HPDE6-E6E7 (cell line): ENCODE data around the gene BTBD18.

Source experiments
- DNase-seq: peaks from one replicate; pipeline ENCODE4 v3.0.0; 2011; ENCODE audit warnings: missing footprints; ENCODE audit errors: extremely low spot score

The BTBD18 gene, protein sequence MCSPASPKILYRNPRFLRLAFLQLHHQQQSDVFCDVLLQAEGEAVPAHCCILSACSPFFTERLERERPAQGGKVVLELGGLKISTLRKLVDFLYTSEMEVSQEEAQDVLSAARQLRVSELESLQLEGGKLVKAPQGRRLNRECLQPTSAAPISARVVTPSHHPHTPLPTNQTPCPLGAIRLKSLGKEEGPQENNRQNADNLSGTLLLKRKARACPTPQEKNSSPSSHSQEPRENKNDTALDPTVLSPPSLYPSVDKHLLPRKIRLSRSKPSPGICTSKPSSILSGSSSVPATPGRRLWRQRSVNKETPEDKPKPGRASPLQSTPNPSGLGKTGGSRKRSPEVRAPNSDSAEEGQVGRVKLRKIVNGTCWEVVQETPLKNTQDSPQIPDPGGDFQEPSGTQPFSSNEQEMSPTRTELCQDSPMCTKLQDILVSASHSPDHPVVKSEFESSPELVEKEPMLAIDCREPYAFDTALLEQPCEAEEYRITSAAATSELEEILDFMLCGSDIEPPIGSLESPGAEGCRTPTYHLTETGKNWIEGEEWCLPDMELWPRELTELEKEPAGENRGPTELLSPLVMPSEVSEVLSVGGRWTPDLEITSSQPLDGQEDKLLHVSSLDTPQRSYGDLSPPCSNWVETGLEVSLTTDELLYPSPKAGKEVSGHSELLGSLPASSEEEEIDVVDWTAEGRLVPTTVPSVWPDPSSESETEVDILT

GRCh38 chr11:57751676-57752253 lies at the start of gene BTBD18:
Gene BTBD18 (minus strand): TSS chr11:57751819. CDS start chr11:57751188, 631 bp downstream.
- DNase-seq: peak; percentile 49

GRCh38 chr11:57801183-57801485 lies 49.5 kb upstream of the BTBD18 start:
- no peak for DNase-seq

GRCh38 chr11:57800444-57801182 lies 49.0 kb upstream of the BTBD18 start:
- DNase-seq: peak; percentile 89

- DNase-seq: peak; percentile 91
Observed at GRCh38 chr11:57798905-57799559, 47.4 kb upstream of the BTBD18 start.

GRCh38 chr11:57793351-57794115 lies 41.9 kb upstream of the BTBD18 start:
- no peak for DNase-seq

- DNase-seq: no peak
Observed at GRCh38 chr11:57792870-57793269, 41.3 kb upstream of the BTBD18 start.

DNA sequence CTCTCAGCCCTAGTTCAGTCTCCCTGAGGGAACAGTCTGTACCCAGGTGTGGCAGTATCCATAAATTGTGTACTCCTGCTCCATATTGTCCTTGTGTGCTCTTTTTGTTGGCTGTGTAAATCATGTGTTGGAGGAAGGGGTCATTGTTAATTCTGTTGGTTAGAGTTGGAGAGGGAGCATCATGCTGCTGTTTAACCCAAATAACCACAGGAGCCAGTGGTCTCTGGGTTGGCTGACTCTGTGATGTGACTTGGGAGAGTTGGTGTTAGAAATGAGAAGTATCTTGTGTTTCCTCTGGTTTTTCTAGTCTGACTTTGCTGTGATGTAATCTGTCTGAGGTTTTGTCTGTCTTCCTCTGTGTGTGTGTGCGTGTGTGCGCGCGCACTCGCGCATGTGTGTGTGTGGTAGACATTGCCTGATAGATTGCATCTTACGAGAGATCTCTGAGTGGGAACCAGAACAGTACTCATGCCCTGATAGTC lies 40.5 kb upstream of the BTBD18 start:
- DNase-seq: no peak

DNA sequence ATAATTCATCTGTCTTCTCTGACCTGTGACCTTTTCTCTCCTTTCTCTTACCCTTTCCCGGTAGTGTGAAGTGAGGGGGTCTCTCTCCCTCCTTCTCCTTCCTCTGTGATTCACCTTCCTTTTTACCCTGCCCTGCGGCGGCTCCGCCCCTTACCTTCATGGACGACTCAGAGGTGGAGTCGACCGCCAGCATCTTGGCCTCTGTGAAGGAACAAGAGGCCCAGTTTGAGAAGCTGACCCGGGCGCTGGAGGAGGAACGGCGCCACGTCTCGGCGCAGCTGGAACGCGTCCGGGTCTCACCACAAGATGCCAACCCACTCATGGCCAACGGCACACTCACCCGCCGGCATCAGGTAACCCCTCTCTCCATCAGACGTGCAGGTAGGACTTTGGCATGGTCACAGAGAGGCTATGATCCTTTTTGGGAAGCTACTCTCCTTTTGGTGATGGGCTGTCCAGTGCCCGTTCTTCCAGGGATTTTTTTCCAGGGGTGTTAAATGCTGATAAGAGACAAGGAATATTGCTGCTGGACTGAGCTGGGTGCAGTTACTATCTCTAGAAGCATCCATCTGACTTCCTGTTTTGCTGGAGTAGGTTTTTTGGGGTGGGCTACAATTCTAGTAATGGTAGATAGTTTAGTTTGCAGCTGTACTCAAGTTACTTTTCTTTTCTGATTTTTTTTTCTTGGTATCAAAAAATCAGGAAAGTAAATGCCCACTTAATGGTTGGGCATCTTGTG lies 39.9 kb upstream of the BTBD18 start:
- no peak for DNase-seq

DNA sequence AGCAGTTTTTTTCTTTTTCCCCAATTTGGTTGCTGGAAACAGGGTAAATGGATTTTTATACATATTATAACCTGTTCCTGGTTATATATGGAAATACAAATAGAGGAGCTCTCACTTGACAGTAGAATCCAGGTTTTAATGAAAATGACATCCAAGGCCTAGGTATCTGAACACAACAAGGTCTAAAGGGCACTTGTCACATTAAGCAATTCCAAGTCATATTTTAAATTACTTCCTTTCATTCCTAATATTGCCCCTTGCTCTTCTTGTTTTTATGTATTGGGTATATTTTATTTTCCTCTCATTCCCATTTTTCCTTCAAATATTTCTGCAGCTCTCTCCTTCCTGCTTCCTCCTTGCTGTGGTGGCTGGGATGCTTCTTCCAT lies 37.1 kb upstream of the BTBD18 start:
- DNase-seq: no peak

DNA sequence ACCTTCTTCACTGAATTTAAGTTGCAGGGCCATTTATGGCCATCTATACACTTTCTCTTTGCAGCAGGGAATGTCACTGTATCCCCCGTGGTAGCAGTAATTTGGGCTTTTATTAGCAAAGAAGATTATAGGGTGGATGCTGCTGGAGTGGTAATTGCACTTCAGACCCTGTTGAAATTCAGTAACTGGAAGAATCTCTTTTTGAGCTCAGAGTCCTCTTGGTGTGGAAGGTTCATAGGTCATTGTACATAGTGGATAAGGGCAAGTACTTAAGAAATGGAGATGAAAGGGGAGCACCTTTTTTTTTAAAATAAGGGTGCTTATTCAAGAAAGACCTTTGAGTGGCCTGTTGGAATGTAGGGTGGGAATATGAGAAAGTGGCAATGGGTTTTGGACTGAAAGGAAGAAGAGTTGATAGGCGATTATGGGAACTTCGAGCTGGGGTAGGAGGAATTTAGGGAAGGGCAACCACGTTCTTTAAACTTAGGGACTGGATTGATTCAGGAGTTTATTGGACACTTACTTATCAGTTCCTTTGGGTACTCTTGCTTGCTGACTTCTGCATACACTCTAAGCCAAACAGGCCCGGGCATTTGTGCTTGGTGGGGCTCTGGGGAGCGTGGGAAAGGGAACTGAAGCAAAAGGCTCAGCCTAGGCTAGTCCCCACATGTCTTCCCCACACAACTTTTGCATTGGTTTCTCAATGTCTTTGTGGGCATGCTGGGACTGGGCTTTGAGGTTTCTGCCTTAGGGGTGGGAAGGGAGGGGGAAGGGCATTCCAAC lies 36.5 kb upstream of the BTBD18 start:
- DNase-seq: peak; percentile 93

DNA sequence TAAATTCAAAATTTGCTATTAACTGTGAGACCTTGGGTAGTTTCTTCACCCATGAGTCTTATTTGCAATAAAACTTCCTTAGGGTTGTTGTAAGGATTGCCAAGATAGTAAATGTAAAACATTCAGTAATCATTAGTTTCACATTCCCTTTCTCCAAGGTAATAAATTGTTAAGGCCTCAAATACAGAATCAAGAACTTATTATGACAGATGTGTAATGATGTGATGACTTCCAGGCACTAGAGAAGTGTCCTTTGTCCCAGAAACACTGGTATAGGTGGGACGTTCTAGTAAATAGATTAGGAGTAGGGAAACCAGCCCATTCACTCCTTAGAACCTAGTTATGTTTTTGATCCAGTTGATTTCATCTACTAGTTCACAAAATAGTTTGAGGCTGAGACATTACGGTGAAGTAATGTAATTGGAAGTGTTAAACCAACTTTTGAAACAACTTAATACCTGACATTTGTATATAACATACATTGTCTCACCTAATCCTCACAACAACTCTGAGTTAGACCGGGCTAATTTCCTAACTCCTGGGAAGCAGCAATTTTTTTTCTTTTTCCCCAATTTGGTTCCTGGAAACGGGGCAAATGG lies 35.5 kb upstream of the BTBD18 start:
- no peak for DNase-seq

DNA sequence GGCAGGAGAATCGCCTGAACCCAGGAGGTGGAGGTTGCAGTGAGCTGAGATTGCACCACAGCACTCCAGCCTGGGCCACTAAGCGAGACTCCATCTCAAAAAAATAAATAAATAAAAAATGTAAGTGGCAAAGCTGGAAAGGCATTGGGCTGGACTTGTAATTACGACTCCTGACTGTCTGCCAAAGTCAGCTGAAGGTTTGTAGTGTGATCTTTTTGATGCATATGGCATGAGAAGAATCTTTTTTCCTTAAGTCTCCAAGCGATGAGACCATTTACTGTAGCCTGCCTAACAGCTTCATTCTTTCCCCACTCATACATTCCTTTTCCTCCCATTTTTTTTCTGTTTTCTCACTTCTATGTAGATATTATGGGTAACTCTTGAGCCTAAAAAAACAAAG lies 34.8 kb upstream of the BTBD18 start:
- DNase-seq: no peak

DNA sequence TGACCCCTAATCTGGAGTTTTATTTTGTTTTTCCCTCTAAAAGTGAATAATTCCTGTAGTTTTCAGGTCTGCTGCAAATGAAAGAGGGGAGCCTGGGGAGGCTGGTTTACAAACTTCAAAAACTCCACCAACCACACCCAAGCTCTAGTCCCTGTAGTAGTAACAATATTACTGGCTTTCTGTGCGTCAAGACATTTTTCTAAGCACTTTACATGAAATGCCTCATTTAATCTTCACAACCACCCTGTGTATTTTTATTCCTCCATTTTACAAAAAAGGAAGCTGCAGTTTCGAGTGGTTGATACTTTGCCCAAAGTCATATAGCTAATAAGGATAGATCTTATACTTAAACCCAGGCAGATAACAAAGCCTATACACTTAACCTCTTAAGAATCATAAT lies 33.5 kb upstream of the BTBD18 start:
- no peak for DNase-seq

GRCh38 chr11:57781529-57781943 lies 29.9 kb upstream of the BTBD18 start:
- DNase-seq: peak; percentile 76

DNA sequence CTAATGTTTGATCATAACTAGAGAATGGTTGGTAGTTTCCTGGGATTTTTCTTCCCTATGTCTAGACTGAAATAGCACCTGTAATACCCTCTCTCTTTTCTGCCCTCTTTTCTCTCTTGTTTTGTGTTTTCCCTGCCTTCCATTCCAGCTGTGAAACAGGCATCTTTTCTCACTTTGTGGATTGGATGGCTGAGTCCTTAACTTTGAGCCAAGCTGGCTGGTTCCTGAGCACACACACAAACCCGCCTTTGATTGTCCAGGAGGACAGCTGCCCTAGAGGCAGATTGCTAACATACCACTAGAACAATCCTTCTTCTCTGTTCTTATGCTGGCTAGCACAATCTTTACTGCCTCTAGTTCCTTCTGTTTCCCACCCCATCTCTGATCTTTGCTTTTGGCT lies 27.7 kb upstream of the BTBD18 start:
- DNase-seq: no peak

DNA sequence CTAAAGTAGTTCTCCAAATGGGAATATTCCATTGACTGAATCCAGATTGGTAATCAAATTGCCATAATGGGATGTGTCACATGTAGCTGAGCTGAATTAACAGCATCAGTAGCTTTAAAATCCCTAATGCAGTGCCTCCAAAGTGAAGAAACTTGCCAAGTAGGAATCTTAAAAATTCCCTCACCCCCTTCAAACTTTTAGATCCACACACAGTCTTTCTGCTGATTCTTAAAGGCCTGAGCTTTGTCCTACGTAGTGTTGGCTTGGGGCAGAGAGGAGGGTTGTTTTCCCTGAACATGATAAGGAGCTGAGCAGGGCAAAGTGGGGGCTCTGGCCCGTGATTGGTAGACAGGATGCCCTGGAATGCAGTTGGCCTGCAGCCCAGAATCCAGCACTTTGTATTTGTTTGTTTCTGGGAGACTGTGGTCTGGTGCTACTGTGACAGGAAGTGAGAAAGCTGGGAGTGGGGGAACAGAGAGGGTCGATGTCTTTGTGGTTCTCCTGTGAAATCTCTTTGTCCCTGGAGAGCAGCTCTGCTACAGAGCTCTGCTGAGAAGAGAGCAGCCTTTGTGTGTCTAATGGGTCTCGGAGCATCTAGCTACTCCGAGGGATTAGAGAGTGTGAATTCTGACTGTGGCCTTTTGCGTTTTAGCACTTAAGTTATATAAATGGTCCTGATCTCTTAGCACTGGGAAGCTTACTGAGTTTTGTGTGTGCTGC lies 26.9 kb upstream of the BTBD18 start:
- DNase-seq: no peak

DNA sequence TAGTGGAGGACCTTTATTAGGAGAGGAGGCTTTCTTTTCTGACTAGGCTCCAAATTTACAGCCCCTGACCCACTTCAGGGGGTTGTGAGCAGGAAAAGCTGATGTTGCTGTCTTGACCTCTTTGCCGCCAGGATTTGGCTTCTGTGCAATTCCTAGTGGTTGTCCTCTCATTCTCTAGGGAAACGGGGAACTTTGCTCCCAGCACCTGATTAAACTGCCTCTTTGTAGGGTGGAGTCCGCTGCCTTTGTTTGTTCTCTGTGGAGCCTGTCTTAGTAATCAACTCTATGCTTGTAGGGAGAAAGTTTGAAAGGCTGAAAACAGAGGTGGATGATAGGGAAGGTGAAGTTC lies 26.3 kb upstream of the BTBD18 start:
- DNase-seq: no peak

DNA sequence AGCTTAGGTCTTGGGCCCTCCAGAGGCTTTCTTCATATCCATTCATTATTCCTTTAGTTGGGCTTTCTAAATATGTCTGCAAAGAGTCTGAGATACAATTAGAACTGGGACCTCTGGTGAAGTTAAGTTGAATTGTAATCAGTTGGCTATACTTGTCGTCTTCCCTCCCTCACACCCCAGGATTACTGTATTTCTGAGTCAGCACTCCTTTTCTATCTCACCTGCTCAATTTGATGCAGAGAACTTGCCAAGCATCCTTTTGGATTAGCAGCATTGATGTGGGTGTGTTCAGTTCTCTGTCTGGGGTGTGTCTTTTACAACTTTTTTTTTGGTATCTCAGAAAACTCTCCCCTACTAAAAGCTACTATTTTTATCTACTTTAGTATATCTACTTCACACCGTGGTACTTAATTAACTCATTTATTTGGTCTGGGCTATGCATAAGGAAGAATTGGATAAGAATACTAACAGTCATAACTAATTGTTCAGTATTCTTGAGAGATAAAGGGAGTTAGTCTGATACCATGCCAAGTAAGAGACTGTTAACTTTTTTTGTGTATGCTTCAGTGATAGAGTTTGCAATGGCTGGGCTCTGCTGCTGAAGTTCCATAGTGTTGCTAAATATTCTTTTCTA lies 25.1 kb upstream of the BTBD18 start:
- no peak for DNase-seq
